OCI-LY7 (cell line): ENCODE measurements around the gene MAPK4.

Experiments used
- CTCF ChIP-seq: fragments of 200-600 bp; sonication (generic); conservative IDR thresholded peaks from 2 replicates; pipeline ENCODE4 v1.5.1; 2014; ENCODE audit warnings: mild to moderate bottlenecking, antibody characterized with exemption, low read length, moderate library complexity, mixed read lengths
- EZH2phosphoT487 ChIP-seq: fragments of 200-600 bp; sonication (generic); IDR thresholded peaks from 2 replicates; pipeline ENCODE4 v1.6.1; 2018; ENCODE audit warnings: low read depth, borderline replicate concordance, mild to moderate bottlenecking, mixed run types, antibody characterized with exemption, low read length, moderate library complexity, mixed read lengths

GRCh38 chr18:50695431-50696176 lies 135.7 kb downstream of the MAPK4 start:
- TF ChIP-seq CTCF, result no peak
- TF ChIP-seq EZH2phosphoT487, result no peak
